ENCODE data around the gene CFAP46. TPM values are rescaled to one million over a fixed set of nuclear protein-coding genes. Genes with fewer than 3 reads are reported as not detected.
A peak's percentile ranks its signal among the peaks of the same experiment; 100 is the strongest.

CFAP46 gene
- total RNA-seq, 3 donors from 2014 or later: 0.78 to 1.0 TPM; not detected in 1

DNA sequence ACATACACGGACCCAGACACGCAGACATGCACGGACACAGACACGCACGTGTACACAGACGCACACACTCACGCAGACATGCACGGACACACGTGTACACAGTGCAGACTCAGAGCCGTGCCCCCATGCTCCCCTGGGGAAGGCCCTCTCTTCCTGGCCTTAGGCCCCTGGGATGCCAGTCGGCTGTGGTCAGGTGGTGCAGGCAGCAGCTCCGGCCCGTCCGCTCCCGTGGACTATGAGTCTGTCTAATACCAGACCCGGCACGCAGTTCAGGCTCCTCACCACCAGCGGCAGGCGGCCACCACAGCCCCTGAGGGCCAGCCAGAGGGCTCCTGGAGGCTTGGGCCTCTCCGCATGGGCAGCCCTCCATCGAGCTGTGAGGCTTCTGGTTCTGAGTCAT, 104.5 kb downstream of the CFAP46 start:
- Histone ChIP-seq H3K9me3 (peaks cover 14% of the 10 kb centered on the region), H3K4me3 (no peak overlapping the region), H3K4me1 (ENCODE audit: low read depth) (no peaks in the 10 kb centered on the region), H3K36me3 (ENCODE audit: low read depth) (no peaks in the 10 kb centered on the region)
- no peak for DNase-seq
- ATAC-seq: no peak
- intact Hi-C loops (cut with DNase I, micrococcal nuclease): loop anchor here in 1 of 2 donors (10.0 kb wide), 1 partner anchor 287 kb away; no protein-coding TSS in a partner anchor
- no peak for TF ChIP-seq CTCF (IDR thresholded peaks at IDR 0.05)

- Histone ChIP-seq H3K4me3 (no peak overlapping the region), H3K4me1 (ENCODE audit: low read depth) (no peaks in the 10 kb centered on the region), H3K36me3 (ENCODE audit: low read depth) (no peaks in the 10 kb centered on the region), H3K9me3 (peaks cover 5% of the 10 kb centered on the region)
- ATAC-seq (peak; percentile 56), DNase-seq (peak in 2 of 3 donors; percentile 28 to 50)
- intact Hi-C loops (cut with DNase I, micrococcal nuclease): loop anchor here in 1 of 2 donors (10.0 kb wide), 1 partner anchor 288 kb away; no protein-coding TSS in a partner anchor
- TF ChIP-seq CTCF (IDR thresholded peaks at IDR 0.05): peak; percentile 92
Measured at GRCh38 chr10:132836832-132837540, 105.4 kb downstream of the CFAP46 start.

DNA sequence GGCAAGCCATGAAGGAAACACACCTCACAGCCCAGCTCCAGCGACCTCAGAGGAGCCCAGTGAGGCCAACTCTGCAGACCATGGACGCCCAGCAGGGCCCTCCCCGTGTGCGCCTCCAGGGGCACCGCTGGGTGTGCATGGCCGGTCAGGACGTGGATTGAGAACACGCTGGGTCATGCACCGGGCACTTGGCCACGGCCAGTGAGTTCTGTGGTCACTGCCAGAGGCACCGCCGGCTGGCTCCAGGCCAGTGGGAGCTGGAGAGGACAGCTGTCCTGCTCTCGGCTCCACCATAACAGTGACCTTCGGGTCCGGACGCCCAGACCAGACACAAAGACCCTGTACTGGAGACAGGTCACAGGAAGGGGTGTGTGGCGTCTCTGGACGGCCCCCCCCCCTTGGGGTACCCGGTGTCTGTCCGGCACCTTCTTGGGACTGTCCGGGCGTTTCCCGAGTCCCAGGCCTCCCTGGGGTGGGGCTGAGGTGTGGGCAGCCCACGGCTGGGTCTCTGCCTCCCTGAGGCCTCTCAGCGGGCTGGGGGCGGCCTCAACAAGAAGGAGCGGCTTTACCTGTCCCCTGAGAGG, 106.0 kb downstream of the CFAP46 start:
- intact Hi-C loops (cut with DNase I, micrococcal nuclease): loop anchor here in 1 of 2 donors (10.0 kb wide), 1 partner anchor 288 kb away; no protein-coding TSS in a partner anchor
- no peaks in the 10 kb centered on the region for H3K9me3 ChIP-seq
- no peak overlapping the region for H3K4me3 ChIP-seq
- DNase-seq: no peak
- no peaks in the 10 kb centered on the region for H3K4me1 ChIP-seq (ENCODE audit: low read depth)
- no peak for ATAC-seq
- no peaks in the 10 kb centered on the region for H3K36me3 ChIP-seq (ENCODE audit: low read depth)
- TF ChIP-seq CTCF (IDR thresholded peaks at IDR 0.05): no peak

DNA sequence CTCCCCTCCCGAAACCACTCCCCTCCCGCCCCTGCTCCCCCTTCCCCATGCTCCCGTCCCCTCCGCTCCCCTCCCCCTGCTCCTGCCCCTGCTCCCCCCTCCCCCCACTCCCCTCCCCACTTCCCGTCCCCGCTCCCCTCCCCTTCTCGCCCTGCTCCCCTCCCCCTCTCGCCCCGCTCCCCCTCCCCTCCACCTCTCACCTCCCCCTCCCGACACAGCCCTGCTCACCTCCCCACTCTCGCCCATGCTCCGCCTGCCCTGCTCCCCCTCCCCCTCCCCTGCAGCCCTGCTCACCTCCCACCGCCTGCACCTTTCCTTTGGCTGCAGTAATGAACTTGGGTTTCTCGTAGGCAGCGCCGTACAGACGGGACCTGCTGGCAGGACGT, 106.5 kb downstream of the CFAP46 start:
- ATAC-seq: no peak
- intact Hi-C loops (cut with DNase I, micrococcal nuclease): loop anchor here in 1 of 2 donors (10.0 kb wide), 1 partner anchor 289 kb away; no protein-coding TSS in a partner anchor
- Histone ChIP-seq H3K4me3 (no peak overlapping the region), H3K36me3 (ENCODE audit: low read depth) (no peaks in the 10 kb centered on the region), H3K9me3 (no peaks in the 10 kb centered on the region), H3K4me1 (ENCODE audit: low read depth) (no peaks in the 10 kb centered on the region)
- TF ChIP-seq CTCF (IDR thresholded peaks at IDR 0.05): no peak
- DNase-seq: no peak

- no peaks in the 10 kb centered on the region for H3K4me1 ChIP-seq (ENCODE audit: low read depth)
- intact Hi-C loops (cut with DNase I, micrococcal nuclease): loop anchor here in 1 of 2 donors (10.0 kb wide), 1 partner anchor 290 kb away; no protein-coding TSS in a partner anchor
- DNase-seq: no peak
- no peak for TF ChIP-seq CTCF (IDR thresholded peaks at IDR 0.05)
- H3K4me3 ChIP-seq: no peak overlapping the region
- H3K9me3 ChIP-seq: no peaks in the 10 kb centered on the region
- H3K36me3 ChIP-seq (ENCODE audit: low read depth): no peaks in the 10 kb centered on the region
- no peak for ATAC-seq
Measured at GRCh38 chr10:132834891-132835847, 107.2 kb downstream of the CFAP46 start.

All from mucosa of descending colon (tissue), 3 donors.